ENCODE results near the gene RNH1. TPM values are rescaled to one million over a fixed set of nuclear protein-coding genes. Genes with fewer than 3 reads are reported as not detected.

RNH1 gene
- total and polyA plus RNA-seq, 2 of the 8 experiments (the other 6 are each of a cell fraction or from before 2014, with no cell fraction given), result 48.7 to 49.8 TPM

- no peak for TF ChIP-seq RXRA (IDR thresholded peaks at IDR 0.05; ENCODE audit: insufficient read depth, low read depth, low read length)
- TF ChIP-seq USF2 (IDR thresholded peaks at IDR 0.05; ENCODE audit: low read length), result no peak
- TF ChIP-seq HDAC2 (IDR thresholded peaks at IDR 0.05; ENCODE audit: borderline replicate concordance in 1 of 2, low read depth in 2 of 2, low read length in 2 of 2), result no peak
- no peak for TF ChIP-seq SP4 (IDR thresholded peaks at IDR 0.05; ENCODE audit: low read length)
- TF ChIP-seq ATF3 (IDR thresholded peaks at IDR 0.05; ENCODE audit: insufficient read depth, low read depth, low read length), result no peak
- no peak for TF ChIP-seq KDM1A (IDR thresholded peaks at IDR 0.05; ENCODE audit: borderline replicate concordance, low read length)
- TF ChIP-seq TBP (IDR thresholded peaks at IDR 0.05; ENCODE audit: low read depth, low read length), result no peak
- no peak for TF ChIP-seq NRF1 (IDR thresholded peaks at IDR 0.05; ENCODE audit: low read depth, low read length)
- no peak for TF ChIP-seq TCF12 (IDR thresholded peaks at IDR 0.05; ENCODE audit: low read depth, low read length)
These were observed 24.2 kb upstream of the RNH1 start (continued) for GRCh38 chr11:530960-531831.

Data from H1 (cell line).